Keratinocyte (primary cell): ENCODE results near the gene SLAMF1. TPM values are rescaled to one million over a fixed set of nuclear protein-coding genes. Genes with fewer than 3 reads are reported as not detected.

Source experiments
- DNase-seq: peaks from one replicate; pipeline ENCODE4 v3.0.0-alpha.2; 2011; ENCODE audit warnings: low read depth, missing footprints, low spot score
- FAIRE-seq: peaks from 2 replicates; lab custom pipeline; 2011; peaks lifted over from hg19 to GRCh38; lab: Jason Lieb, UNC
- H2AFZ ChIP-seq: 2 replicates; pipeline ENCODE4 v1.6.0; 2012; ENCODE audit warnings: low read length, control low read depth, inconsistent platforms; ENCODE audit not compliant: control insufficient read depth
- H3K27ac ChIP-seq: 2 replicates; pipeline ENCODE4 v1.5.1; 2011; ENCODE audit warnings: low read length; ENCODE audit not compliant: control insufficient read depth, insufficient read depth
- H3K27me3 ChIP-seq: 3 replicates; pipeline ENCODE4 v1.6.0; 2011; ENCODE audit warnings: low read length; ENCODE audit not compliant: control insufficient read depth, insufficient read depth; ENCODE audit errors: extremely low read depth
- H3K36me3 ChIP-seq, 2 experiments: 2 replicates in 1 of 2; 3 replicates in 1 of 2; pipeline ENCODE4 v1.5.1; 2011; ENCODE audit warnings: low read length in 2 of 2, mild to moderate bottlenecking in 1 of 2; ENCODE audit not compliant: control insufficient read depth in 2 of 2, insufficient read depth in 2 of 2; ENCODE audit errors: extremely low read depth in 1 of 2
- H3K4me1 ChIP-seq: 3 replicates; pipeline ENCODE4 v1.5.1; 2011; ENCODE audit warnings: low read length; ENCODE audit not compliant: control insufficient read depth, insufficient read depth; ENCODE audit errors: extremely low read depth
- H3K4me2 ChIP-seq: 3 replicates; pipeline ENCODE4 v1.6.0; 2011; ENCODE audit warnings: low read depth, low read length; ENCODE audit not compliant: control insufficient read depth, insufficient read depth; ENCODE audit errors: extremely low read depth
- H3K4me3 ChIP-seq, 3 experiments: fragments of 200-600 bp in 1 of 3; sonication (generic) in 1 of 3; 2 replicates in 2 of 3; 3 replicates in 1 of 3; pipeline ENCODE4 v1.5.1; 2011 to 2016; ENCODE audit warnings: low read length in 3 of 3, mild to moderate bottlenecking in 3 of 3, control low read depth in 2 of 3, inconsistent platforms in 1 of 3, low read depth in 1 of 3, mixed read lengths in 1 of 3, mixed run types in 1 of 3, moderate library complexity in 1 of 3; ENCODE audit not compliant: control insufficient read depth in 2 of 3, insufficient read depth in 2 of 3; ENCODE audit errors: extremely low read depth in 1 of 3
- H3K79me2 ChIP-seq: 2 replicates; pipeline ENCODE4 v1.6.0; 2012; ENCODE audit warnings: low read length; ENCODE audit not compliant: control insufficient read depth, insufficient read depth
- H3K9ac ChIP-seq: 3 replicates; pipeline ENCODE4 v1.6.0; 2011; ENCODE audit warnings: low read length; ENCODE audit not compliant: control insufficient read depth, insufficient read depth; ENCODE audit errors: extremely low read depth
- H3K9me1 ChIP-seq: 3 replicates; pipeline ENCODE4 v1.6.0; 2011; ENCODE audit warnings: low read length; ENCODE audit not compliant: control insufficient read depth, insufficient read depth; ENCODE audit errors: extremely low read depth
- H3K9me3 ChIP-seq: 2 replicates; pipeline ENCODE4 v1.5.1; 2012; ENCODE audit warnings: low read depth, low read length; ENCODE audit not compliant: control insufficient read depth
- H4K20me1 ChIP-seq: 3 replicates; pipeline ENCODE4 v1.6.0; 2011; ENCODE audit warnings: low read length; ENCODE audit not compliant: control insufficient read depth, insufficient read depth; ENCODE audit errors: extremely low read depth
- EZH2 ChIP-seq: IDR thresholded peaks from one replicate; pipeline ENCODE4 v1.6.1; 2012; ENCODE audit warnings: inconsistent platforms, mild to moderate bottlenecking, low read length, moderate library complexity
- dilution Hi-C: fragments of 300-500 bp; cut with MboI; formaldehyde crosslinking; loops from one replicate; pipeline ENCODE4 v1.7.0; 2020; ENCODE audit warnings: low sequenced_read_pairs; ENCODE audit not compliant: extremely low pct_ligation_motif_present
- polyA plus RNA-seq, 5 experiments: library from polyadenylated mRNA; depleted of rRNA in 3 of 5; stranded (reverse) in 3 of 5; stranded (forward) in 1 of 5; unstranded in 1 of 5; fragments of >200 nt; gene quantifications; 1 replicate in 1 of 5; 2 replicates in 3 of 5; 3 replicates in 1 of 5; pipeline versions ENCODE4 v1.2.1 to v1.2.3, GENCODE V29; 2011 to 2012; ENCODE audit warnings: missing spikeins in 2 of 5, low read depth in 1 of 5, low replicate concordance in 1 of 5
- TF ChIP-seq, protein P1 (sequence below), 3 experiments: IDR thresholded peaks in 1 of 3; conservative IDR thresholded peaks in 1 of 3; optimal IDR thresholded peaks in 1 of 3; 2 replicates in 2 of 3; 3 replicates in 1 of 3; pipeline versions ENCODE3 to v1.5.1; 2011; ENCODE audit warnings: low read length in 3 of 3, mild to moderate bottlenecking in 3 of 3, moderate library complexity in 2 of 3, control low read depth in 1 of 3, inconsistent platforms in 1 of 3; ENCODE audit not compliant: insufficient read depth in 2 of 3; ENCODE audit errors: extremely low read depth in 1 of 3

The SLAMF1 gene
- polyA plus RNA-seq, 1 donor (not counting 4 experiments of a cell fraction or from before 2014, with no cell fraction given) = not detected

DNA sequence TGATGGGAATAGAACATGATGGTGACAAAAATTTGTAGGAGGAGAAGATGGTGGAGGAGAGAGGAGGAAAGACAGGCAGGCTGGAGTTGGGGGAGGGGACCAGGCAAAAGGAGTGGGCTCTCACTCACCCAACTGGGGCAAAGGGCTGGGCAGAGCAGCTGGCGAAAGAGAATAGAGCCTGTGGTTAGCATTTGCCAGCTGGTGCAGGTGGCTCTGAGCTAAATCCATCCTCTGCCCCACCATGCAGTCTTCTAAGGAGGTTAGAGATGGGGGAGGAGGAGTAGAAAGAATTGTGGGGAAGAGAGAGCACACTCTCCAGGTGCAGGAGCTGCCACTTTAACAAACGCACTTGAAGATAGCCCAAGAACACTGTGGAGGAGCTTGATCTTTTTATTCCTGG, 27.6 kb upstream of the SLAMF1 start:
- H3K27me3 ChIP-seq = no peaks in the 10 kb centered on the region
- H2AFZ ChIP-seq = no peak overlapping the region
- no peak overlapping the region for H3K27ac ChIP-seq
- no peak overlapping the region for H3K4me3 ChIP-seq
- H3K9me1 ChIP-seq = no peaks in the 10 kb centered on the region
- no peaks in the 10 kb centered on the region for H3K79me2 ChIP-seq
- no peaks in the 10 kb centered on the region for H3K36me3 ChIP-seq
- H3K9me3 ChIP-seq = no peaks in the 10 kb centered on the region
- H3K4me2 ChIP-seq = no peak overlapping the region
- DNase-seq = no peak
- FAIRE-seq = no peak
- no peak overlapping the region for H3K9ac ChIP-seq
- no peaks in the 10 kb centered on the region for H4K20me1 ChIP-seq
- dilution Hi-C loops = no loop called here
- TF ChIP-seq EZH2 = no peak
- TF ChIP-seq, protein P1, sequence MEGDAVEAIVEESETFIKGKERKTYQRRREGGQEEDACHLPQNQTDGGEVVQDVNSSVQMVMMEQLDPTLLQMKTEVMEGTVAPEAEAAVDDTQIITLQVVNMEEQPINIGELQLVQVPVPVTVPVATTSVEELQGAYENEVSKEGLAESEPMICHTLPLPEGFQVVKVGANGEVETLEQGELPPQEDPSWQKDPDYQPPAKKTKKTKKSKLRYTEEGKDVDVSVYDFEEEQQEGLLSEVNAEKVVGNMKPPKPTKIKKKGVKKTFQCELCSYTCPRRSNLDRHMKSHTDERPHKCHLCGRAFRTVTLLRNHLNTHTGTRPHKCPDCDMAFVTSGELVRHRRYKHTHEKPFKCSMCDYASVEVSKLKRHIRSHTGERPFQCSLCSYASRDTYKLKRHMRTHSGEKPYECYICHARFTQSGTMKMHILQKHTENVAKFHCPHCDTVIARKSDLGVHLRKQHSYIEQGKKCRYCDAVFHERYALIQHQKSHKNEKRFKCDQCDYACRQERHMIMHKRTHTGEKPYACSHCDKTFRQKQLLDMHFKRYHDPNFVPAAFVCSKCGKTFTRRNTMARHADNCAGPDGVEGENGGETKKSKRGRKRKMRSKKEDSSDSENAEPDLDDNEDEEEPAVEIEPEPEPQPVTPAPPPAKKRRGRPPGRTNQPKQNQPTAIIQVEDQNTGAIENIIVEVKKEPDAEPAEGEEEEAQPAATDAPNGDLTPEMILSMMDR (optimal IDR thresholded peaks at IDR 0.05 in 1 of 3, IDR thresholded peaks at IDR 0.05 in 1 of 3, conservative IDR thresholded peaks at IDR 0.05 in 1 of 3; ENCODE audit: extremely low read depth in 1 of 3, insufficient read depth in 2 of 3, low read length in 3 of 3) = no peak
- H3K4me1 ChIP-seq = peaks cover 5% of the 10 kb centered on the region

DNA sequence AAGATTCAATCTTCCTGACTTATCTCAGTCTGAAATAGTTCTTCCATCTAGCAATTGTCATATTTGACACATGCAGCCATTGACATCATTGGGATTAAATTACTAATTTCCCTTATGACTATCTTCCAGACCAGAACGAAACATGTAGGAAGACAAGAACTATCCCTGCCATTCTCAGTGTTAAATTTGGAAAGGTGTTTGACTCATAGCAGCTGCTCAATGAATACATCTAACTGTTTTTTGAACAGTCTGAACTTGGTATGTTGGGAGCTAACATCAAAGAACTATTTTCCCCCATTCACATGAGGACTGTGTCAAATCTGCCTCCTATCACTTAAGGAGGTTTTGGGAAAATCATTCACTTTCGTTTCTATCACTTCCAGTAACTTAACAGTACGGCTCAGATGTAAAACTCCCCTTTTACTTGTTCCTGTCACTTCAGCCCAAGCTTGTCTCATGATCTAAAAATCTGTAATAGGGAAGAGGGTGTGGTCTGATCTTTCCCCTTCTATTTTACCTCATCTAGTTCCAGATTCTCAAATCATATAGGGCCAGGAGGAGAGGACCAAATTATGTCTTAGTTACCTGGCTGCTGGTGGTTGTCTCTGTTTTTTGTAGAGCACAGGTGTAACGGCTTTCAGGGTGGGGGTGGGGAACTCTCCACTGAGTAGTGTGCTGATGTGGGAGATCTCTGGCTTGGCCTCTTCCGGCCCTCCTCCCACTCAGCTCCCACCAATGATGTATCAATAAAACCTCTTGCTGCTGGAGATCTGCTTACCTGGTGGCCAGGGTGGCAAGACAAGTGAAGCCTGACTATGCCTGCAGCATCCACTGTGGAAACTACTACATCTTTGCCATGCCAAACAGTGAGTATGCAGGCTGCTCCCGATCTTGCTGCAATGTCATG, 26.2 kb upstream of the SLAMF1 start:
- H3K27ac ChIP-seq = no peak overlapping the region
- no peak overlapping the region for H3K9ac ChIP-seq
- no peaks in the 10 kb centered on the region for H3K9me3 ChIP-seq
- DNase-seq (no peak), FAIRE-seq (no peak)
- H2AFZ ChIP-seq = no peak overlapping the region
- TF ChIP-seq EZH2 = no peak
- TF ChIP-seq, protein P1 (optimal IDR thresholded peaks at IDR 0.05 in 1 of 3, IDR thresholded peaks at IDR 0.05 in 1 of 3, conservative IDR thresholded peaks at IDR 0.05 in 1 of 3; ENCODE audit: extremely low read depth in 1 of 3, insufficient read depth in 2 of 3, low read length in 3 of 3) = no peak
- dilution Hi-C loops = no loop called here
- no peak overlapping the region for H3K4me3 ChIP-seq
- H3K79me2 ChIP-seq = no peaks in the 10 kb centered on the region
- no peaks in the 10 kb centered on the region for H3K36me3 ChIP-seq
- H3K27me3 ChIP-seq = no peaks in the 10 kb centered on the region
- H4K20me1 ChIP-seq = no peaks in the 10 kb centered on the region
- peaks cover 5% of the 10 kb centered on the region for H3K4me1 ChIP-seq
- no peak overlapping the region for H3K4me2 ChIP-seq
- no peaks in the 10 kb centered on the region for H3K9me1 ChIP-seq
